ENCODE results near the gene COL27A1.

Gene COL27A1

DNA sequence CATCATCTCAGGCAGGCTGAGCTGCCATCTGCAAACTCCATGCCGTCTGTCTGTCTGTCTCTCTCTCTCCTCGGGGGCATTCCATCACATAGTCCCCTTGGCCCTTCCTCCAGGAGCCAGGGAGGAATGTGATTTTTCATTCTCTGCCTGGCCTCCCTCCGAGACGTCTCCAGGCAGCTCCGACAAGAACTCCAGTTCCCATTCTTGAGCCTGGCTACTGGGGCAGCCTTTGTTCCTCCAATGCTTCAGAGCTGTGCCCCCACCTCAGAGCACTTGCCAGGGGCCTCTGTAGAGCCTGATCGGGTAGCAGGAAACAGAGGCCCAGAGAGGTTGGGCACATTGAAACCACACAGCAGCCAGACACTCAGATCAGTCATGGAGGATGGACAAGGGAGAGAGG is 74.0 kb downstream of the COL27A1 start:
- no peak for DNase-seq

DNA sequence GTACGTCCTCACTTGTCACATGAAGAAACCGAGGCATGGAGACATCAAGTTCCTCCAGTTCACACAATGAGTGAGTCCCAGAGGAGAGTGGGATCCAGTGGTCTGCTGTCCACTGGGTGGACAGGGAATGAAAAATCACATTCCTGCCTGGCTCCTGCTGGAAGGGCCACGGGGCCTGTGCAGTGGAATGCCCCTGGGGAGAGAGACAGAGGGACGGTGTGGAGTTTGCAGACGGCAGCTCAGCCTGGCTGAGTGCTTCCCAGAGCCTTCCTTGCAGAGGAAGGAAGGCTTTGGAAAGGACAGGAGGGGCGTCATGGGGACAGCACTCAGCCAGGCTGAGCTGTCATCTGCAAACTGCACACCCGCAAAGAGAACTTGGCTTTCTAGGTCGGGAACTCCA is 74.7 kb downstream of the COL27A1 start:
- no peak for DNase-seq

- DNase-seq, result no peak
Observed at GRCh38 chr9:114231273-114231672, 75.9 kb downstream of the COL27A1 start.

DNA sequence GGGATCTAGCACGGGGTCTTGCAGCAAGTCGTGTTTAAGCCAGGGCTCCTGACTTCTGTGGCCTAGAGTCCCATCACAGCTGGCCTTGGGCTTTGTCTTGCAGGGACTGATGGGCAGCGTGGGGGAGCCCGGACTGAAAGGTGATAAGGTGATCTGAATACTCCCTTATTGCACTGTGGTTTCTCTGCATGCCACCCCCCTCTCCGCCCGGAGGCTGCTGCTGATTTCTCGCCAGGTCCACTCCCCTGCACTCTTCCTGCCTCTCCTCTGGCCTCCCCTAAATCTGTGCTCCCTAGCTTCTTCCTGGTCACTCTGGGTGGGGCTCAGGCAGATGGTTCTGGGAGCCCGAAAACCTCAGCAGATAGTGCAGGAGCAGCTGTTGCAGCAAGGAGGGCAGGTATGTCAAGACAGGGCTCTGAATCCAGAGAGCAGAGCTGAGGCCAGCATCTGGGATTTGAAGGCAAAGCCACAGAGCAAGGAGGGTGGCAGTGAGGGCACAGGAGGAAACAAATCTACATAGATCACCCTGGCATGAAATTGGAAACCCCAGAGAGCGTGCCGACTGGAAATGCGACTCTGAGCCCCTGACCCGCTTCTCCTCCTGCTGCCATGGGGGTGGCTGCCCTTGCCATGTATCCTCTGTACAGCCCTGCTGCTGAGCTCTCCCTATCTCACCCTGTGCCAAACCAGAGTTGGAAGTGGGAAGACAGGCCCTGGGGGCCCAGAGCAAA is 76.5 kb downstream of the COL27A1 start:
- DNase-seq, result no peak

DNA sequence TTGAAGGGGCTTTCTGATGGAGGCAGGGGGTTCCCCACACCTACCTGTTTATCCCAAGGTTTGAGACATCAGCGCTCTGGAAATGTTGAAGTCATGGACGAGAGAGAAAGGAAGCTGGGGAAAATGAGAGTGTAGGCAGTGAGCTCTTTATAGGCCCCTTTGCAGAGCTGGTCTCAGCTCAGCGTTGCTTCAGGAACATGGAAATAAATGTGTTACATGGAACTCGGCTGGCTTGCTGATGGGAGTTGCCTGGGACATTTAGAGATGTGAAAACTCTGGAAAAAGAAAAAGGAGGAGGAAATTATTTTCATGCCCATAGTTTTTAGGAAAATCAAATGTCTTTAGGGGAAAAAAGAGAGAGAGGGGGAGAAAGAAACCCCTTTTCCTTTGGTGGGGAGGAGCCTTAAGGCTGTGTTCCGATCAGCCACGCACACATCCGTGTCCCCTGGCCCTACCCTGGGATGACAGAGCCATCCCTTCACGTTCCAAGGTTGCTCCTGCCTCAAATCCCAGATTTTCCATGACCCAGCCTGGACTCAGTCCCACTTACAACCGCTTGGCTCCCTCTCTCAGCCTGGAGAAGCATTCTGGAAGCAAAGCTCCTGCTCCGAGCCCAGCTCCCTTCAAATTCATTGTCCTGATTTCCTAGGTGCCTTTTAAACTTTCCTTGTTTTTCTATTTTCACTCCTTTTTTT is 78.3 kb downstream of the COL27A1 start:
- DNase-seq, result no peak

DNA sequence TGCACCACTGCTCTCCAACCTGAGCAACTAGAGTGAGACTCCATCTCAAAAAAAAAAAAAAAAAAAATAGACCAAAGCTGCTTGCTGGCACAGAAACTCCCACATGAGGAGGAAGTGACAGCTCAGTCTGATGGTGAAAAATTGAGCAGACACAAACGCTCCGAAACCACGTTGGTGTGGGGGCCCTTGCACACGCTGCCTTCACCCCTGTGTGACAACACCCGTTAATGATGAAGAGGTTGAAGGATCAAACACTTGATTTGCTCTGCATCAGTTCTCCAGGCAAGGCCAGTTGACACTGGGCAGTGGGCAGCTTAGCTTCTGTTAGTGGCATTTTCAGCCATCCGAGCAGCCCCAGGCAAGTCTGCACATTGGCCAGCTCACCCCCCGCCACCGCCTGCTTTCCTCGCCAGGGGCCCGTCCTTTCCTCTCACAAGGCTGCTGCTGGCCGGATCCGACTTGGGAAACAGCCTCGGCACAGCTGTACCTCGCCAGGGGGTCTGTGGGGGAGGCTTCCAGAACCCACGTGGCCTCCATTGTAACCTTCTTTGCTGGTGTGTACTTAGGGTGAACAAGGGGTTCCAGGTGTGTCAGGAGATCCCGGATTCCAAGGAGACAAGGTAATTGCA is 79.8 kb downstream of the COL27A1 start:
- DNase-seq, result no peak

DNA sequence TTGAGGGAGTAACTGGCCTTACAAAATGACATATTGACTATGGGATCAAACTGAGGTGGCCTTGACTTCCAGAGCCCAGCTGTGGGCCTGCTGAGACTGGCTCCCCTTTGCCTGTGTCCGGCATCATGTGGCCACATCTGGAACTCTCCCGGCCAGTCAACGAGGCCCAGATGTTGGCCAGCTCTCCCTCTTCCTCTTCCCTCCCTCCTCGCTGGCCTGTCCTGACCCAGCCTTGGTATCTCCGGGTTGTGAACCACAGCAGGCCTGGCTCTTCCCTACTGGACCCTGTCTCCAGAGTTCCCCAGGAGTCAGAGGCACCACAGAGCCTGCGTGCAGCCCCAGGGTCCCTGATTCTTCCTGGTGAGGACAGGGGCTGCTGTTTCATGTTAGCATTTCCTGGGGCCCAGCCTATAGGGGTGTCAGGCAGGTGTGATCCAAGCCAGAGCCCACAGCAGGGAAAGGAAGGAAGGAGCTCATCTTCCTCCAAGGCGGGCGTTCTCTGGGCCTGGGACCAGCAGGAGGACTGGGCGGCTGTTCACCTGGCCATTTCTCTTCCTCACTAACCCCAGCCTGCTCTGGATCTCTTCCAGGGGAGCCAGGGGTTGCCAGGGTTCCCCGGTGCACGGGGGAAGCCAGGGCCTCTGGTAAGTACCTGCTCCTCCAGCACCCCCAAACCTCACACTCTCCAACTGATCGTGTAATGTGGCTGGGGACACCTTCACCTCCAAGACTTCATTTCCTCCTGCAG is 81.2 kb downstream of the COL27A1 start:
- DNase-seq, result no peak

DNA sequence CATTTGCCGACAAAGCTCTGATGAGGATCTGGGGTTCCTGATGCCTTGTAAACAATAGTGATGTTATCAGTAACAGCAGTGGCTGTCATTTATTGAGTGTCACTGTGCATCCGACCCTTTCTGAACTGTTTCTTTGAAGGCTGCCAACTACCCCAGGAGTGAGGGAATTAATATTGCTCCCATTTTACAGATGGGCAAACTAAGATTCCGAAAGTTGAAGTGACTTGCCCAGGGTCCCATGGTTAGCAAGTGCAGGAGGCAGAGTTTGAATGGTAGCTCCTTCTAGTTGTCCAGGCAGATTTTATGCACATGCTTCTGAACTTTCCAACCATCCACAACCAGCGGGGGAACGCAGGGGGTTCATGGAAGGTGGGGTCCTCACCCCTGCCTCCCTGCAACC is 81.9 kb downstream of the COL27A1 start:
- no peak for DNase-seq

- no peak for DNase-seq
Observed at GRCh38 chr9:114237781-114238180, 82.4 kb downstream of the COL27A1 start.

DNA sequence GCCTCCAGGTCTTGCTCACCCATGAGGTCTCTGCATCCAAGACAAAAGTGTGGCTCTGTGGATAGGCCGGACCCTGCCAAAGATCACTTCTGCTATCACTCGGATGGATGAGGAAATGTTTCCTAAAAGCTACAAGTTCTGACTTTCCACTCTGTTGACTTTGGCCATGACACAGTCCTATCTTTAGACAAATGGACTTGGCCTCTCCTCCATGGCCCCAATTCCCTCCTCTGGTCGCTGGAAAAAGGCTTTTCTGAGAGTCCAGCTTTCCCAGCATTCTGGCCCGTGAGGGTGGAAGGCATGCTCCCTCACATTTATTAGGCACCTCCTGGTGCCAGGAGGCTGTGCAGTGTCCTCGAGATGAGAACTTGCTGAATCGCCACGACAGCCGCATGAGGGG is 83.1 kb downstream of the COL27A1 start:
- DNase-seq, result no peak

GRCh38 chr9:114238891-114239875 is 83.8 kb downstream of the COL27A1 start:
- DNase-seq, result peak; percentile 88

- DNase-seq, result no peak
Observed at GRCh38 chr9:114240216-114240615, 84.9 kb downstream of the COL27A1 start.

DNA sequence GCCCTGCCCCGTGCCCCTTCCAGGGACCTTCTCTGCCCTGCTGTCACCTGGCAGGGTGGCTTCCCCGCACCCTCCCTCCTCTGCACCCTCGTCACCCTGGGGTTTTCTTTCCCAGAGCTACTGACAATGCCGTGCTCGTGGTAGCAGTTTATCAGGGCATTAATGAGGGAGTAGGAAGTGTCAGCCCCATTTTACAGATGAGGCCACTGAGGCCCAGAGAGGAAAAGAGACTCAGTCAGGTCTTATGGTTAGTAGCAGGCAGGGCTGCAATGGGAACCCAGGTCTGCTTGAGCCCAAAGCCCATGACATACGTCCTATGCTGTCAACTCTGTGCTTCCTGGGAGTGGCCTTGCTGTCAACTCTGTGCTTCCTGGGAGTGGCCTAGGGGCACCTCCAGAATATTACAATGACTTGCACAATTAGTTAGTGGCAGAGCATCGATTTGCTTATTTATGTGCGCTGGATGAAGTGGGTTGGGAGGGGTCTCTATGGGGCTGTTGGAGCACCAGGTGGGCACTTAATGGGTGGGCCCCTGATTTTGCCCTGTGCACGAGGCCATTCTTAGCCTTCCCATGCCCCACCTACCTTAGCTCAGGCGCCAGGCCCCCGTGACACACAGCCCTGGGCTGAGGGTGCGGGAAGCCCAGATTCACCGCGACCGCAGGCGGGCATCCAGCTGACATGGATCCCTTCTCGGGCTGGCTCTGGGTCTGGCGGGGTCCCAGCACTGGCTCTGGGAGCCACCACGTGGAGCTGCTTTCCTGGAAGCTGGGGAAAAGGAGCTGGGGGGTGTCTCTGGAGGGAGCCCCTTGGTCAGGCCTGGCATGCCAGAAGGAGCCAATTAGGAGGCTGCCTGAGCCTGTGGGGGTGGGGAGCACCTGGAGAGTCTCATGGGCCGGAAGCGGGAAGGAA is 85.6 kb downstream of the COL27A1 start:
- DNase-seq, result no peak

DNA sequence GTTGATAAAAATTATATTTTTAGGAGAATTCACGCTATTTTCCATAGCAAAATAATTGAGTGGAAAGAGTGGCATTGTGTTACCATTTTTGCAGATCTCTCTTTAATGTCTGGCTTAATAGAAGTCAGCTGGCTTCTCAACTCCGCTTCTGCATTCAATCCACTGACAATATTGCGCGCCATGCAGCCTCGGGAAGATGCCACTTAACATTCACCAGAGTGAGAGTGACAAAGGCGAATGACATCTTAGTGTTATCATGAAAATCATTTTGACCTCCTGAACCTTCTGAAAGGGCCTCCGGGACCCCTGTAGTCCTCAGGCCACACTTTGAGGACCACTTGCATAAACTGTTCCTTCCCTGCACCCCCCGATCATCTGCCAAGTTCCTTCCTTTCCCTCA is 87.5 kb downstream of the COL27A1 start:
- no peak for DNase-seq

DNA sequence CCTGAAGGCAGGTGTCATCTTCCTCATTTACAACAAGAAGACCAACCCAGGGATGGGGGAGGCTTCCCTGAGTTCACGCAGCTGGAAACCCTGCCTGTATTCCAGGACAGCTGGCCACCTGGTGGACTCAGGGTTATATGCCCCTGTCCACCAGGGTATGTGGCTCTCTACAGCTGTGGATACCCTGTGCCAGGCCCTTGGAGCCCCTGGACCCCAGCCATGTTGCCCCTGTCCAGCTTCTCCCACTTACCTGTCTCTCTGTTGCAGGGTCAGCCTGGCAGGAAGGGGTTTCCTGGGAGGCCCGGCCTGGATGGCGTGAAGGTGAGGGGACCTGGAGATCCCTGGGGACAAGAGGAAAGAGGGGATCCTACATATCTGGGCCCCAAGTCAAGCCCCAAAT is 87.9 kb downstream of the COL27A1 start:
- no peak for DNase-seq

DNA sequence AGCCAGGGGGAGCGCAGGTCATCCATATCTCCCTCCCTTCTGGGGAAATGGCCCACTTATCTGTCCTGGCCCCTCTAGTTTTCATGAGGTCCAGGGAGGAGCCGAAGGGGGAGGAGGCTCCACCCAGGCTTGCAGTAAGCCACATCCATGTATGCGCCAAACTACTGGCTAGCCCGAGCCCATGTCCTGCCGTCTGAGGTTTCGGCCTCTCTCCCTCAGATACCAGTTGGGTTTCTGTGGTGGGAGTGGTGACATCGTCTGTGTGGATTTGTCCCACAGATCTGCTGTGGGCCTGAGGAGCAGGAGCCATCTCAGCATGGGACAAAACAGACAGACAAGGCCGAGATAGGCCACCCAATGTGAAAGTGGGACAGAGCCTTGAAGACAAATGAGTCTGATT is 89.2 kb downstream of the COL27A1 start:
- no peak for DNase-seq

DNA sequence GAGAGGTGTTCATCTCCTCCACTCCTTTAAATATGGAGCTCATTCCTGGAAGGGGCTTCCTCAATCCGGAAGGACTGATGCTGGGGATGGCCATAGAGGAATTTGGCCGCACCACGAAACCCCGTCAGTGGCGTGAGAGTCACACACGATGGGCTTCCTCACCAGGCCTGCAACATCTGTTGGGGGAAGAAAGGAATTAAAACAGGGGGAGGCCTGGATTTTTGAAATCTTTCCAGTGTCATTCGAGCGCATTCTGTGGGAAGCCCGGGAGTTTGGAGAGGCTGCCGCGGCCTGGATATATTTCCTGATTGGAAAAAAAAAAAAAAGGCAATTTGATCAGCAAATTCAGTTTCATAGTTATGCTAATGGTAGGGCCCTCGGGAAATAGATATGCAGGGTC is 91.2 kb downstream of the COL27A1 start:
- DNase-seq, result no peak

DNA sequence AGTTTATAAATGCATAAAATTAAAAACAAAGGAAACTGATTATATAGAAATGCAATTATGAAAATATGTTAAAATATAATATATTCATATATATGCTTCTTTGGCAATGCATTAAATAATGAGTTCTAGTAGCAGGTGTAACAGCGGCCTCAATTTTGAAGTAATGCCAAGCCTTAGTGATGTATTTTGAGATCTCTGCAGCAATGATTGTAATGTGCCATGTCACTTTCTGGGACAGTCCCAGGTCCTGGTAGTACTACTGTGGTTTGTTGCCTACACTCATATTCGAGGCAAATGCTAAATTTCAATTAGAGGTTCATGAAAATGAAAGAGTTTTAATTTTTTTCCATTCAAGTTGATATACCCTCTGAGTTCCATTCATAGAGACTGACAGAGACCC is 91.7 kb downstream of the COL27A1 start:
- no peak for DNase-seq

GRCh38 chr9:114247491-114247890 is 92.2 kb downstream of the COL27A1 start:
- no peak for DNase-seq

GRCh38 chr9:114248299-114248707 is 93.0 kb downstream of the COL27A1 start:
- no peak for DNase-seq
